ENCODE results near the gene TUBB8.

GRCh38 chr10:85044-85443 is 35.9 kb upstream of the TUBB8 start:
- no peak for TF ChIP-seq CTCF (IDR thresholded peaks at IDR 0.05 in 2 of 3, conservative IDR thresholded peaks at IDR 0.05 in 1 of 3; ENCODE audit: control insufficient read depth in 2 of 3, extremely low read depth in 1 of 3, insufficient read depth in 1 of 3, low read depth in 3 of 3, low read length in 3 of 3)
- no peak for TF ChIP-seq NFIC (IDR thresholded peaks at IDR 0.05; ENCODE audit: low read depth, low read length)
- no peak for TF ChIP-seq TCF7 (IDR thresholded peaks at IDR 0.05; ENCODE audit: borderline replicate concordance)
- no peak for TF ChIP-seq ATF2 (IDR thresholded peaks at IDR 0.05; ENCODE audit: low read length)
- TF ChIP-seq POLR2A (IDR thresholded peaks at IDR 0.05; ENCODE audit: low read depth, low read length), result no peak
- no peak for TF ChIP-seq REST (IDR thresholded peaks at IDR 0.05; ENCODE audit: low read depth, low read length)
- no peak for TF ChIP-seq RELA (IDR thresholded peaks at IDR 0.05; ENCODE audit: borderline replicate concordance, partially characterized antibody)

Data from GM12878 (cell line).